ENCODE results near the gene SRRM5.
"Not testable (repeated sequence)": the region's sequence is repeated elsewhere in the genome, so short reads cannot be mapped to it uniquely, and the experiment has no call there.

SRRM5 gene

DNA sequence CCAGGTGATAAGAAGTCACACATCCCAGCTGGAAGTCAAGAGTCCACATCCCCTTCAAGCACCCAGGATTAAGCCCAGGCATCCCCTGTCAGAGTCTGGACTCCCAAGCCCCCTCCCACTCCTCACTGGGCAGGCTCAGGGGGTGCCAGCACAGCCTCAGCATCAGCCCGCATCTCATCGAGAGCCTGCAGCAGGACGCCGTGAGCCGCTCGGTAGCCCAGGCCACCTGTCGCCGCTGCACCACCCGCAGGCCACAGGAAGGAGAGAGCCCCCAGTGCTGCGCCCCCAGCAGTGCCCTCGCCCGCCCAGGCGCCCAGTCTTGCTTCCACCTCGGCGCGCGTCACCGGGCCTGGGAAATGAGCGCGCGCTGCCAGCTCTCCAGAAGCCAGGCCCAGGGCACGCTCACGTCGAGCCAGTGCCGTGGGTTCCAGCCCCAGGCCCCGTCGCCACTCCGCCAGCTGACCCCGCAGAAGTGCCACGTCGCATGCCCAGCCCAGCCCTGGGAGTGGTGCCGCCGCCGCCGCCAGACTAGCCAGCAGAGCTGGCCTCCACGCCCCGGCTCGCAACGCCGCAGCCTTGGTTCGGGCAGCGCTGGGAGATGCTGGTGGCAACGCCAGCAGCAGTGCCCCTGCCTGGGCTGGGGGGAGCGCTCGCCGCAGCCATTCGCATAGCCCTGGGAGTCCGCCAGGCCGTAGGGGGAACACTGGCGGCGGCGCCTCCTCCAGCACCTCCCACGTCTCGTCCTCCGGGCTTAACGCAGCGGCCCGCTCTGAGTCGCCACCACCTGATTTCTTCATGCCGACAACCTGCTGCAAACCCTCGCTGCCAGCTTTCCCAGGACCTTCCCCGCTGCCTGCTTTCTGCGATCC, 19.8 kb upstream of the SRRM5 start:
- DNase-seq (ENCODE audit: low read depth), result no peak

DNA sequence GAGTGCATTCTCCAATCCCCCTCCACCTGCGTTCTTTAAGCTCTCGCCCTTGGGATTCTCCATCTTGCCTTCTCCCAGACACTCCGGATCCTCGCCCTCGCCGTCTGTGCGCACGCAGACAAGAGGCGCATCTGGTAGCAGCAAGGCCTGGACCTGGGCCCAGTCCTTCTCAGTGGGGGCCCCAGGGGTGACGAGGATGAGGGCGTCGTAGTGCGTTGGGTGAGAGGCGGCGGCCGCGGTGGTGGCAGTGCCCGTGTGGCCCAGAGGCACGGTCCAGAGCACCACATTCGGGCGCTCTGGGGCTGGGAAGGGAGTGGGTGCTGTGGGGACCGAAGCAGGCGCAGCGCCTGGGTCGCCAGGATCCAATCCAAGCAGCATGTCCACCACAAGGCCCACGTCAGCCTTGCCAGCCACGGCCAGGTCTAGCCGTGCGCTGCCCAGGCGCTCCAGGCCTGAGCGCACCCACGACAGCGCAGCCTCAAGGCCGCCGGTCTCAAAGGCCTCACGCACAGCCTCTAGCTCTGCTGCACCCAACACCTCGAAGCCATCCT, 19.0 kb upstream of the SRRM5 start:
- no peak for DNase-seq (ENCODE audit: low read depth)

DNA sequence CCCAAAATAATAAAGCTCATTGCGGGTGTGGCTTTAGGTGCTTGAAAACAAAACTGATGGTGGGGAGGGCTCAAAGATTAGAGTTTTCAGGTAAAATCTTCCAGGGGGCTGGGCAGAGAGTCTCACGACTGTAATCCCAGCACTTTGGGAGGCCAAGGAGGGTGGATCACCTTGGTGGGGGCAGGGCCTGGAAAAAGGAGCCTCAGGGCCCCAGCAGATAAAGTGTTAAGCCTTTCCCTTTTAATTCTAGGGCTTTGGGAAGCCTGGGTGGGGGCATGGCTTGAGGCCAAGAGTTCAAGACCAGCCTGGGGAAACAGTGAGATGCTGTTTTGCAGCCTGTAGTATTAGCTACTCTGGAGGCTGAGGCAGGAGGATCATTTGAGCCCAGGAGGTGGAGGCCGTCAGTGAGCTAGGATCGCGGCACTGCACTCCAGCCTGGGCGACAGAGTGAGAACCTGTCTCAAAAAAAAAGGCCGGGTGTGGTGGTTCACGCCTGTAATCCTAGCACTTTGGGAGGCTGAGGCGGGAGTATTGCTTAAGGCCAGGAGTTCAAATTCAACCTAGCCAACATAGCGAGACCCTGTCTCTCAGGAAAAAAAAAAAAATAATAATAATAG, 17.7 kb upstream of the SRRM5 start:
- DNase-seq (ENCODE audit: low read depth), result no peak

DNA sequence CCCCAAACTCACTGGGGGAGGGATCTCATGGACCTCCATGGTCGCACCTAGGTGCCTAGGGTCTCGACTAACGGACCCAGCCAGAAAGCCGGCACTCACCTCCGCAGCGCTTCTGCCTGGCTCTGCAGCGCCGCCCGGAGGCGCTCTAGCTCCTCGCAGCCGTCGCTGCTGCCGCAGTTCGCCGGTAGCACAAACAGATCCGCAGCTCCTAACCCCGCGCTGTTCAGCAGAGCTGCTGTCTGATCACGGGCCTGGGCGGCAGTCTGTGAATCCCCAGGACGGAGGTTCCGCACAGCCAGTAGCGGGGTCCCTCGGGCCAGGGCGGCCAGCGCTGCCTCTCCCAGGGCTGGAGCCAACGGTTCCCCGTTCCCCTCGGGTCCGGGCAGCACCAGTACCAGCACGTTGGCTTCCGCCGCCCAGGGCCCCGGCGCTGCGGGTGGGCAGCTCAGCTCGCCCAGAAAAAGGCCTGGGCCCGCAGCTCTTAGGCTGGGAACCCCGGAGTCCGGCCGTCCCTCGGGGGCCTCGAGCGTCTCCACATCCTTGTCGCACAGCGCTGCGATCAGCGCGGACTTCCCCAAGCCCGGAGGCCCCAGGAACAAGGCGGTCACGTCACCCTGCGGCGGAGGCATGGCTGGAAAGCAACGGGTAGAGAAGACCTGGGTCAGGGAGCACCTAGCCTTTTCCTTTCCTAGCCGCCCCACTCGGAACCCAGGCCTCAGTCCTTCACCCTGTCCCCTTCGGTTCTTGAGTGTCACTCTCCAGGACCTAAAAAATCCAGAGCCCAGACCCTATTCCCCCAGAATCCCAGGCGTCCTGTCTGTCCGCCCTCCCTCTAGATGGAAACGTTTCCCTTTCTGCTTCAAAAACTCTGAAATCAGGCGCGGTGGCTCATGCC, 16.9 kb upstream of the SRRM5 start:
- DNase-seq (ENCODE audit: low read depth), result peak; percentile 73

DNA sequence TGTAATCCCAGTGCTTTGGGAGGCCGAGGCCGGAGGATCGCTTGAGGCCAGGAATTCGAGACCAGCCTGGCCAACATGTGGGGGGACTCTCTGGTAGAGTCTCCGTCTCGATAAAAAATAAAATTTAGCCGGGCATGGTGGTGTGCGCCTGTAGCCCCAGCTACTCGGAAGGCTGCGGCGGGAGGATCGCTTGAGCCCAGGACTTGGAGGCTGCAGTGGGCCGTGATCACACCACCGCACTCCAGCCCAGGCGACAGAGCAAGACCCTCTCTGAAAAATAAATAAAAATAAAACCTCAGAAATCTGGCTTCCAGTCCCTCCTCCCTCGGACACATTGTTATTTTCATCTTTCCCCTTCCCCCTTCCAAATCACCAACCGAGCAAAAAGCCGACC, 16.3 kb upstream of the SRRM5 start:
- DNase-seq (ENCODE audit: low read depth), result no peak

DNA sequence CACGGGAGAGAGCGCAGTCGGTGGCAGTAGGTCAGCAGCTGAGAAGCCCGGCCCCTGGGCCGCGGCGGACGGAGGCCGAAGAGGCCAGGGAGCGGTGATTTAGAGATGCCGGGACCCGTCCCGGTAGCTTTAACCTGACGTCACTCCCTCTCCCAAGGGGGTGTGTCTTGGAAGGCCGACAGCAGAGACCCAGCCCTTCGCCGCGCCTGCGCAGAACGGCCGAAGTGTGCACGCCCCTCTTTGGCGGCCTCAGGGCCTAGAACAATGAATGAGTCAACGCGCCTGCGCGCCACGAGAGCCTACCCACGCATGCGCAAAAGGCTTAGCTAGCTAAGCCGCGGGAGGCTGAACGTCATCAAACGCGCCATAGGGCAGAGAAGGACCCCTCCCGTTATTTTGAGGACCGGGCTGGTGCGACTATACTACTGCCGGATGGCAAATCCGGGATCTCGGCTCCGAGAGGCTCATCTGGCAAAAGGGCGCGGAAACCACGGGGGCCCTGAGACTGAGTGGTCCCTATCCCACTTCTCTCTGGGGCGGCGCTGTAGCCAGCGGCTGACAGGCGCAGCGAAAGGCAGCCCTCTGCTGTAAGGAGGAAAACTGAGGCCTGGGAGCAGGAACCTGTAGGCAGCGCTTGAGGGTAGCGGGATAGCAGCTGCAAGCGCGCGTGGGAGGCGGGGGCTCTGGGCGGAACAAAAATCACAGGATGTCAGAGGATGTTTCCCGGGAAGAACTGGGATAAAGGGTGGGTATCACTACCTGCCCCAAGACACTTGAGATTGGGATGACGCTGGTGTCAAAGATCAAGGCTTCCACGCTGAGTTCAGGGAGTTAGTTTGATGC, 15.7 kb upstream of the SRRM5 start, which contains the start of the genes IRGQ and ZNF576:
TSS of gene IRGQ (minus strand) at position 136 of the 843 bp plus-strand sequence. CDS start 796 bp downstream, outside the sequence.
TSS of gene ZNF576 (plus strand) at position 597 of the 843 bp plus-strand sequence. CDS start 514 bp downstream, outside the sequence.
- DNase-seq (ENCODE audit: low read depth), result peak; percentile 99

DNA sequence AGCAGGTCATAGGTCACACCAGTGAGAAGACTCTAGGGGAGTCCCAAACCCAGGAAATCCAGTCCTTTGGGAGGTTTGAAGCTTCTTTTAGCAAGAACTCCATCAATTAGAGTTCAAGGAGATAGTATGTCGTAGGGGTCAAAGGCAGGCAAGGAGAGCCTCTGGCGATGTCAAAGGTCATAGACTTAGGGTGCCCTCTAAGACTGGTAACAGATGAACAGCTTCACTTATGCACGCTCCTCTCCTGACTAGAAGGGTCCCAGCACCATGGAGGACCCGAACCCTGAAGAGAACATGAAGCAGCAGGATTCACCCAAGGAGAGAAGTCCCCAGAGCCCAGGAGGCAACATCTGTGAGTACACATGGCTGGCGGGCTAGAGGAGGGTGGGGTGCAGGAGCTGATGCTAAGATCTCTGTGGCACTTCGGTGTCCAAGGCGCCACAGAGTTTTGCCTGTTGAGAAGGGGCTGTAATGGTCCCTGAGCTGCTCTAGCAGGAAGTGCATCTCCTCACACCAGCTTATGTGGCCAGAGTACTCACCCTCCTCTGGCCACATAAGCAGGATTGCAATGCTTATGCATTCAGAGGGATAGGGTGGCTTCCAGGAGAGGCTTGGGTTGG, 14.9 kb upstream of the SRRM5 start:
- no peak for DNase-seq (ENCODE audit: low read depth)

DNA sequence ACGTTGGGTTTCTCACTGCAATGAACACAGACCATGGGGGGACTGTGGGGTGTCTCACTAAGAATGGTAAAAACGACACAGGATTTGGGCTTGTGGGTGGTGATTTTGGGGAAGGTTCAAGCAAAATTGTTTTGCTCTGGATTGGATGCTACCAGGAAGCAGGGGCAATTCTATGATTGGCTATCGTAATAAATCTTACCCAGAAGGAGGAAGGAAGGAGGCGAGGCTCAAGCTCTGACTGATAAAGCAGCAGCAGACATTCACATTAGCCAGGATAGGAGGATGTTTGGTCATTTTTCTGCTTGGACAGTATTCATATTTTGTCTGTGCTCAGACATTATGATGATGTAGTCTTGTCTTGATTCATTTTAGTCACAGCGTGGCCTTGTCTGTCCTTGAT, 14.0 kb upstream of the SRRM5 start:
- no peak for DNase-seq (ENCODE audit: low read depth)

DNA sequence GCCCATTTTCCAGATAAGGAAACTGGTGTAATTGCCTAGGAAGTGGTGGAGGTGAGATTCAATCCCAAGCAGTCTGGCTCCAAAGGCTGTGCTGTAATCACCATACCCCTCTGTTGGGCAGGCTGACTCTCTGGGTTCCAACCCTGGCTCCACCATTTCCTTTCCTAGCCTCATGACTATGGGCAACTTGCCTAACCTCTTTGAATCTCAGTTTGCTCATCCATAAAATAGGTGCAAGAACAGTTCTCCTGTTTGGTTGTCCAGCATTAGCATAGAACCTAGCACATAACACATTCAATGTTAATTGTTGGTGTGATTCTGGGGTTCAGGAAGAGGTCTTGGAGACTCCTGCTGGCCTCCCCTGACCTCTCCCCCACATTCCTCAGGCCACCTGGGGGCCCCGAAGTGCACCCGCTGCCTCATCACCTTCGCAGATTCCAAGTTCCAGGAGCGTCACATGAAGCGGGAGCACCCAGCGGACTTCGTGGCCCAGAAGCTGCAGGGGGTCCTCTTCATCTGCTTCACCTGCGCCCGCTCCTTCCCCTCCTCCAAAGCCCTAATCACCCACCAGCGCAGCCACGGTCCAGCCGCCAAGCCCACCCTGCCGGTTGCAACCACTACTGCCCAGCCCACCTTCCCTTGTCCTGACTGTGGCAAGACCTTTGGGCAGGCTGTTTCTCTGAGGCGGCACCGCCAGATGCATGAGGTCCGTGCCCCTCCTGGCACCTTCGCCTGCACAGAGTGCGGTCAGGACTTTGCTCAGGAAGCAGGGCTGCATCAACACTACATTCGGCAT, 13.2 kb upstream of the SRRM5 start:
- DNase-seq (ENCODE audit: low read depth), result no peak

DNA sequence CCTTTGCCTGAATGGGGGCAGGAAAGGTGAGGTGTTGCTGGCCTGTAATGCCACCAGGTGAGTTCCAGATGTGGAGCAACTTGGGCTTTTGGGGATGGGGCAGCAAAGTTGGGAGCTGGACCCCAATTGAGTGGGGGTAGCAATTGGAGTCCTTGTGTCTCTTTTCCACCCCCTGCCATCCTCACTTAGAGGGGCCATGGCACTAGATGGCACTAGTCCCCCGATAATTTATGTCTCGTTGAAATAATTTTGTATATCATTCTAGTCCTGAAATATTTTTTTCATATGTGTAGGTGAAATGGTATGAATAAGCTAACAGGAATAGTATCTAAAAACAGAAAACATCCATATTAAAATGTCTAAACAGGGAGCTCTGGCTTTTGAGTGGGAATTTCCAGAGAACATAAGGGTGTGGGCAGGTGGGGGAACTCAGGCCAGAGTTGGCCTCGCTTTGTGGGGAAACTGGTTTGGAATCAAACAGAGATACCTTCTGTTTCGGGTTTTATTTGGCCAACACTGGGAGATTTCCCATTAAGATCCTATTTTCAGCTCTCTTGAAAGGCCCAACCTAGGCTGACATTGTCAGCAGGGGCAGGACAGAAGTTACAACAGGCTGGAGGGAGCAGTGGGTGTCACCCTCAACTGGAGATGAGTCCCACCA, 12.1 kb upstream of the SRRM5 start:
- DNase-seq (ENCODE audit: low read depth), result no peak

DNA sequence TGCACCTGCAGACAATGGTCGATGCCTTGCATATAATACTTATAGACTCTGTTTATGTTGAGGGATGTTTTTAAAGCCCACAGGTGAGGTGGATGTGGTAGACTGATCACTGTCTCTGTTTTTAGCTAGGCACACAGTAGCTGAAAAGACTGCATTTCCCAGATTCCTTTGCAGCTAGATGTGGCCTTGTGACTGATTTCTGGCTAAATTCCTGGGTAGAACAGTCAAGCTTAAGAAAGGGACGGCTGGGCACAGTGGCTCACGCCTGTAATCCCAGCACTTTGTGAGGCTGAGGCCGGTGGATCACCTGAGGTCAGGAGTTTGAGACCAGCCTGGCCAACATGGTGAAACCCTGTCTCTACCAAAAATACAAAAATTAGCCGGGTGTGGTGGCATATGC, 11.6 kb upstream of the SRRM5 start:
- not testable (repeated sequence) for DNase-seq (ENCODE audit: low read depth)

DNA sequence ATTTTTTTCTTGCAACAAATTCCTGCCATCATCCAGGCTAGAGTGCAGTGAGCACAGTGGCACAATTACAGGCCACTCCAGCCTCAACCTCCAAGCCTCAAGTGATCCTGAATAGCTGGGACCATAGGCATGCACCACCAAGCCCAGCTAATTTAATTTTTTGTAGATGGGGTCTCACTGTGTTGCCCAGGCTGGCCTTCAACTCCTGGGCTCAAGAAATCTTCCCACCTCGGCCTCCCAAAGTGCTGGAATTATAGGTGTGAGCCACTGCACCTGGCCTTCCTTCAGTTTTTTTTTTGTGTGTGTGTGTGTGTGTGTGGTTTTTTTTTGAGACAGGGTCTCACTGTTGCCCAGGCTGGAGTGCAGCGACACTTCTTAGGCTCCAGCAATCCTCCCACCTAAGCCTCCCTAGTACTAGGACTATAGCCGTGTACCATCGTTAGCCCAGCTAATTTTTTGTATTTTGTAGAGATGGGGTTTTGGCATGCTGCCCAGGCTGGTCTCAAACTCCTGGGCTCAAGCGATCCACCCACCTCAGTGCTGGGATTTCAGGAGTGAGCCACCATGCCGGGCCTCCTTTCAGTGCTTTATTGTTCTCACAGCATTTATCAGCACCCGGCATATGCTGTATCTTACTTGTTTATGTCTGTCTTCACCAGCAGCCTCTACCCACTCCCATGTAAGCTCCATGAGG, 5.9 kb upstream of the SRRM5 start:
- DNase-seq (ENCODE audit: low read depth), result no peak

DNA sequence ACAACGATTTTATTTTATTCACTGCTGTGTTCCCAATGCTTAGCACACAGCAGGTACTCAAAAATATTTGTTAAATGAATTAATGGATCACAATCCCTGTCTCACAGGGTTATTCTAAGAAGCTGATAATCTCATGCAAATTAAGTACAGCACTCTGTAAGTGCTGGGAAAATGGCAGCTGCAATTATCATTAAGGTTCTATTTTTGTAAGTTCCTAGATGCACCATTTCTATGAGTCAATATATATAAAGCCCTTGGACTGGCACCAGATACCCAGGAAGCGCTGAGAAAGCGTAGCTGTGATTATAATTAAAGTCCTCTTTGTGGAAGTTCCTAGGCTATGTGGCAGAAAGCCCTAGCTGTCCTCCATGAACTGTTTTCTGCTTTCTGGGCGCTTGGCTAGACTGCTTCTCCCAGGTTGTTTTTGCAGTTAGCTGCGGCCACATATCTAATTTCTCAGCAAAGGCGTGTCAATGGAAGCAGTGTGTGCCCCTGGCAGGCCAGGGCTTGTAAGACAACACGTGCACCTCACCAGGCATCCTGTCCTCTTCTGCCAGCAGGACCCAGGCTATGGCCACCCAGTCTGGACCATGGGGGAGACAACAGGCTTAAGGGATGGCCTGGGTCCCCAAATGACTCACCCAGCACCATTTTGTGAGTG, 5.2 kb upstream of the SRRM5 start:
- no peak for DNase-seq (ENCODE audit: low read depth)

DNA sequence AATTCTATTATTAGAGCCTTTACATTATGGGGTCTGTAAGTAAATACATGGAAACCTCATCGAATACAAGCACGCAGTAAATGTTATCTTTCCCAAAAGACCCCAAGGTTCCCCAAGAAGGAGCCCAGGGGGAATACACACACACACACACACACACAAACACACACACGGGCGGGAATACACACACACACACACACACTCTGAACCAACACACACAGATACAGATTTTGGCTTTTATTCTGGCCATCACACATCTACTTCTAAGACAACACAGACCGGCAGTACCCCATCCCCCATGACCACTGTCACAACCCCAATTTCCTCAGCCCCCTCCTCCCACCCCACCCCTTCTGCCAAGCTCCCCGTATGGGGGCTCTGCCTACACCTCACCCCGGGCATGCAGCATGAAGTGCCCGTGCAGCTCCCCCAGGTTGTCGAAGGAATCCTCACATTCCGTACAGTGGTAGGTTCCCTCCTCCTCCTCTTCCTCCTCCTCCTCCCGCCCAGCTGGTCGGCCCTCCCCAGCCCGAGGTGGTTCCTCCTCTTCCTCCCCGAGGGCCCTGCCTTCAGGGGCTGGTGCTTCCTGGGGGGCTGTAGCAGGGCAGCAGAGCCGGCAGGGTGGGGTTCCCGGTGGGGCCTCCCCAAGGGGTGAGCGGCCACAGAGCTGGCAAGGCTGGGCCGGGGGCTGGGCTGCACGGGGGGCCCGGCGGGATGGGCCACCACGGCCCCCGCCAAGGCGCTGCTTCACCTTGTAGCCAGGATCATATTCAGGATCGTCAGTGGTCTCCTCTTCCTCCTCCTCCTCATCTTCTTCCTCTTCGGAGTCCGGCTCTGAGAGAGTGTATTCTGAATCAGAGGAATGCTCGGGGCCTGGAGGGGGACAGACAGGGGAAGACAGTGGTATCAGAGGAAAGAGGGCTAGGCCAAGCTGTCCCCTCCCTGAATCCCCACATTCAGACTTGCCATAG, 4.4 kb upstream of the SRRM5 start:
- DNase-seq (ENCODE audit: low read depth), result no peak

DNA sequence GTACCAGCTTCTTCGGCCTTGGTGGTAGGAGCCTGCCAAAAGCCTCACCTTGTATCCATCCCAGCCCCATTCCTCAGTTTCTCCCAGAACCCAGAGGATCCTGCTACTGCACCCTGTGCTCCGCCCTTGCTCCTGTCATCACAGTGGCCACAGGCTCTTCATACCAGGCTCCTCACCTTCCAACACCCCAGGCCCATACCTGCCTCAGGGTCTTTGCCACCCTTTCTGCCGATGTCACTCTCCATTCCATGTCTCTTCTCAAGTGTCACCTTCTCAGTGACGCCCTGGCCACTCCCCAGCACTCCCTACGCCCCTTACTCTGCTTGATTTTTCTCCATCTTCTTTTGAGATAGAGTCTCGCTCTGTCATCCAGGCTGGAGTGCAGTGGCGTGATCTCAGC, 2.0 kb upstream of the SRRM5 start:
- DNase-seq (ENCODE audit: low read depth), result no peak

DNA sequence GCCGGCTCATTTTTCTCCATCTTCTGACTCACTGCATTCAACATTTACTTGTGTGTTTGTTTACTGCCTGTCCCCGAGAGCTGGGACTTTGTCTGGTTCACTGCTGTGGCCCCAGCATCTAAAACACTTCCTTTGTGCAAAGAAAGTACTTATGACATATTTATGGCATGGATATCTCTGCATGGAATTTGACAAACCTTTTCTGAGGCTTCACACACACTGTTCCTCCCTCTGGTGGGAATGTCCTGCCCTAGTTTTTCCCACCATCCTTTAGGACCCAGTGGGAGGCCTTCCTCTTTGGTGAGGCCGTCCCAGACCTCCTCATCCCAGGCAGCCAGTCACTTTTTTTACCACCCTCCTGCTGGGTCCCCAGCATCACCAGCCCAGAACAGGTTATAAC, 1.4 kb upstream of the SRRM5 start:
- DNase-seq (ENCODE audit: low read depth), result no peak

DNA sequence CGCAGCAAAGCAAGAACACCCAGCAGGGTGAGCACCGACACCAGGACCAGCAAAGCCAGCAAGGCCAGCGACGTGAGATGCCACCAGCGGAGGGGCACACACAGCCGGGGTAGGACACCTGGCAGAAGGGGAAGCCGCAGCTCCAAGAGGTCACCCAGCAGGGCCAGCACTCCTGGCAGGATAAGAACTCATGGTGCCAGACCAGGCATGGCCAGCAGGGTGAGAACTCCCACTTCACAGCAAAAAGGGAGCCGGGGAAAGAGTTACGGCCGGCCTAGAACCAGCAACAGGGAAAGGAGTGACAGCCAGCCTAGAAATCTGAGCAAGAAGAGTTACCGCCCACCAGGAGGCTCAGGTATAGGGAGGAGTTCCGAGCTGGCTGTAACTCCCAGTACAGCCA, 486 bp downstream of the SRRM5 start:
- DNase-seq (ENCODE audit: low read depth), result no peak
